M059J (cell line): ENCODE measurements around the gene ZNF641. TPM values are rescaled to one million over a fixed set of nuclear protein-coding genes. Genes with fewer than 3 reads are reported as not detected.
"Not testable (repeated sequence)": the region's sequence is repeated elsewhere in the genome, so short reads cannot be mapped to it uniquely, and the experiment has no call there.

ENCODE experiments used
- DNase-seq: peaks from one replicate; pipeline ENCODE4 v3.0.0-alpha.2; 2012; ENCODE audit warnings: low read depth
- total RNA-seq: library from RNA; depleted of rRNA; stranded (reverse); fragments of >200 nt; shearing (Covaris generic); gene quantifications from 2 replicates; pipeline ENCODE4 v1.2.3, GENCODE V29; 2014; rRNA removed

Gene ZNF641
- total RNA-seq, 1 experiment from 2014 or later: 7.8 TPM

DNA sequence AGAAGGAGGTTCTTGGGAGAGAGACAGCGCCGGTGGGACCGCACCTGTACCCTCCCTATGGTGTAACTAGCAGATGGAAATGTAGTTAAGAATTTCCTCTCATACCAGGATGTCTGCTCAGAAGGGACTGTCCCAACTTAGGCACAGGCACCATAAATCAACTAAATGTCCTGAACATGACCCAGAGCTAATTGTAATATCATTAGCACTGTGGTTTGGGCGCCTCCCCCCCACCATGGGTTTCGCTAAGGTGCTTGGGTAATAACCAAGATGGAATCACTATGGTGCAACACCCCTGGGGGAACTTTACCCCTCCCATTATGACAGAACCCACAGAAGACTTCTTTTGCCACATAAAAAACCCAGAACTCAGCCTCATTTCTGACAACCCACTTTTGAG is 15.9 kb downstream of the ZNF641 start:
- DNase-seq: no peak

DNA sequence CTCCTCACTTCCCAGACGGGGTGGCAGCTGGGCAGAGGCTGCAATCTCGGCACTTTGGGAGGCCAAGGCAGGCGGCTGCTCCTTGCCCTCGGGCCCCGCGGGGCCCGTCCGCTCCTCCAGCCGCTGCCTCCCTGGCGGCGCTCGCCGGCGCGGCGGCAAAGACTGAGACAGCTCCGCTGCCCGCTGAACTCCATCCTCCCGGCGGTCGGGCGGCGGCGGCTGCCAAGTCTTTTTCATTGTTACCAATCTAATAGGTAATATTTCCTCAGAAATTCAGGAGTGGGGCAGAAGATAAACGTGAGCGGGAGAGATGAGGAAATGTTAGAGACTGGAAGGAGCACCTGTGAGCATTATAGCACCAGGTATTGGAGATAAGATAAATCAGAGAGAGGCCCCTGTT is 17.0 kb downstream of the ZNF641 start:
- DNase-seq: not testable (repeated sequence)

DNA sequence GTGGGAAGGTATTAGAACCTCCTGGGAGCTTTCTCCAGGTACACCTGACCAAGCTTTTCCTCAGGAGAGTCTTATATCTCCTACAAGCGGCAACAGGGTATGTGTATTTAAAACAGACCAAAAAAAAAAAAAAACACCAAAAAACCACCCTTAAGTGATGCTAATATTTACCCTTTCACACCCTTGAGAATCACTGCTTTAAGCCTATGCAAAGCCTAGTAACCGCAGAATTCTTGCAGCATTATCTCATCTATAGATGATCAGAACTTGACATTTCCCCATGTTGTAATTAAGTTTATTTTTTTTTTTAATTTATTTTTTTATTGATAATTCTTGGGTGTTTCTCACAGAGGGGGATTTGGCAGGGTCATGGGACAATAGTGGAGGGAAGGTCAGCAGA is 19.3 kb downstream of the ZNF641 start:
- no peak for DNase-seq

DNA sequence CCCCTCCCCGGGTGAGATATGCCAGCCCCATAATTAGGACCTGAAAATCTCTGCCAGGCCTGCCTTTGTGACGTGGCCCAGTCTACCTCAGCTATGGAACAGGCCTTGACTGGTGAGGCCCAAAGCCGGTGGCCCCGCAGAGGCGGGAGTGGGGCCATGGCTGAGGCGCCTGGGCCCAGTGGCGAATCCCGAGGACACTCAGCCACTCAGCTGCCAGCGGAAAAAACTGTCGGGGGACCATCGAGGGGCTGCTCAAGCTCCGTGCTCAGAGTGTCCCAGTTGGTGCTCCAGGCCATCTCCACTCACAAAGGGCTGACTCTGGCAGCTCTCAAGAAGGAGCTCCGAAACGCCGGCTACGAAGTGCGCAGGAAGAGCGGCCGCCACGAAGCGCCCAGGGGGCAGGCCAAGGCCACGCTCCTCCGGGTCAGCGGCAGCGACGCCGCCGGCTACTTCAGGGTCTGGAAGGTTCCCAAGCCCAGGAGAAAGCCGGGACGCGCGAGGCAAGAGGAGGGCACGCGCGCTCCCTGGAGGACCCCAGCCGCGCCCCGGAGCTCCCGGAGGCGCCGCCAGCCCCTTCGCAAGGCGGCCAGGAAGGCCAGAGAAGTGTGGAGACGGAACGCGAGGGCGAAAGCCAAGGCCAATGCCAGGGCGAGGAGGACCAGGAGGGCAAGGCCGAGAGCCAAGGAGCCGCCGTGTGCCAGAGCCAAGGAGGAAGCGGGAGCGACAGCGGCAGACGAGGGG is 21.4 kb downstream of the ZNF641 start:
- no peak for DNase-seq

DNA sequence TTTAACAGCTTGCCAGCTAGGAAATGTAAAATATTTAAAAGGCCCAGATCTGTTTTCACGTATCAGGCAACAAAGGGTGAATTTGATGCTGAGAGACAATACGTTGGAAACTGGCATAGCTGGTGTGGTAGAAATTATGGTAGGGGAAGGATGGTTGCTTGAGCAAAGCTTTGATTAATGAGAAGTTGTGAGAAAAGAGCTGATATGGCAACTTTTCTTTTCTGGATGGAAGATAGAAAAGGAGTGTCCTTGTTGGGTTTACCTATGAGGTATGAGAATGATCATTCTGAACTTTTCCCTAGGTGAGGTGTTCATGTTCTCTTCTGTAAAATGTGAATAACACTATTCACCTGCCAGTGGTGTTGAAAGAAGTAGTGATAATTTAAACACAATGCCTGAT is 34.2 kb downstream of the ZNF641 start:
- no peak for DNase-seq

DNA sequence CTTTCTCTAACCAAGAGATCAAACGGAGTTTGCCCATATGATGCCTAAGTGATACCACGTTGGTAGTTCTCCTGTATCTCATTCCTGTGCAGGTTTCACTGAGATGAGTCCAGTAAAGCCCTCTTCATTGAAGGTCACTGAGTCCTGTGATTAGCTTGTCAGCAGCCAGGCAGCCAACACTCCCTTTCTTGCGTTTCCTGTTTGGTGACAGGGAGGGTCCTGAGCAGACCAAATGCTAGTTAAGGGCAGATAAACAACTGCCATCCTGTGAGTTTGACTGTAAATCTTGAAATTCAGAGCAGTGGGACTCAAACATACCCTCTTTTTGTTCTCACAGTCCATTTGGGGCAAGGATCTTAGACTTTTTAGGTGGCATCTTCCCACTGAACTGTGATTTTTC is 39.4 kb downstream of the ZNF641 start:
- no peak for DNase-seq

DNA sequence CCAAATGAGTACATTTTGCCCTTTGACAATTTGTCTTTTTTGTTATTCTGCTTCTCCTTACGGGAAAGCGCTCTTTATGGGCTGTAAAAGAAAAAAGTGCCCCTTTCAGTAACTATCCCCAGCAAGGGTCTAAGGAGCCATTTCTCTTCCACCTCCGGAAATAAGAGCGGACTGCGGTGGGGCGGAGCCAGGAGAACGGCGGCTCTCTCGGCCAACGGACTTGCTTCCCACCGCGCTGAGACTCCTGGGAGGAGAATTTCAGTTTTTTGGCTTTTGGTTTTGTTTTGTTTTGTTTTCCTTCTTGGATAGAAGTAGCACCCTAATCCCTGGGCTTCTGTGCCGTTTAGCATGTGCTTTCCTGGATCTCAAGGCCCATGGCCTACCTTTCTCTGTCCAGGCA is 43.5 kb downstream of the ZNF641 start:
- DNase-seq: no peak

DNA sequence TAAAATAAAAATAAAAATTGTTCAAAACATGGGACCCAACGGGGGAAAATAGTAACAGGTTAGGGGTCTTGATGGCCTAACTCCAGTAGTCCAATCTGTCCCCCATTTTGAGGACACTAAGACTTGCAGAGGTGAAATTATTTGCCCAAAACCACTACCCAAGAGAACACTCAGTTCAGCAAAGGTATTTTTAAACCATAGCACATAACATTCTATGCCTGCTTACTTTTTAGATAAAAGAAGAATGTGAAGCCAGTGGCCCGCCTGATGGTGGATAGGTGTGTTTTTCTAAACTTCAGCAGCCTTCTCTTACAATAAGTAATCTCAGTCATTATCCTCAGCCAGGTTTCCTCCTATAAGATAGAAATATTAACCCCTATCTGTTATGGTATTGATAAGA is 45.5 kb downstream of the ZNF641 start:
- no peak for DNase-seq

DNA sequence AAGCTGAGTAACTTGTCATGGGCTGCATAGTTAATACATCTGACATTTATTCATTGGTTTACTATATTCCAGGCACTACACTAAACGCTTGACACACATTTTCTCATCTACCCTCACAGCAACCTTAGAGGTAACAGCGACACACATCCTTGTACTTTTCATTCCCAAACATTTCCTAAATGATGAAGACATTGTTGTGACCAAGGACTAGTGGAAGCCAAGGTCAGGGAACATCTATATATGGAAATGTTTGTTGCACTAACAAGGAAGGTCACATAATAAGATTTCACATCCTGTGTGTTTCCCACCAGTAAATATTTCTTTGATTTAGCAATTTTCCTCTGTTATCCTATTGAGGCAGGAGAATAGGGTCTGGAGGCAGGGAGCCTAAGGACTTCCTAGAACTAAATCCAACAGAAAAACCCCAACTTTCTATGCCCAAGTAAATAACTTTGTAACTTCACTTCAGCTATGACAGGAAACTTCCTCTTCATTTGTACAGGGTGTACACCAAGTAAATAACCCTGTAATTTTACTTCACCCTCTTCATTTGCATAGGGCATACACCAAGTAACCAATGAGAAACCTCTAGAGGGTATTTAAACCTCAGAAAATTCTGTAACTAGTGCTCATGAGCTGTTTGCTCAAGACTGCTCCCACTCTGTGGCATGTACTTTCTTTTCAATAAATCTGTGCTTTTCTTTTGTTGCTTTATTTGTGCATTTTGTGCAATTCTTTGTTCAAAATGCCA is 48.4 kb downstream of the ZNF641 start:
- DNase-seq: no peak

DNA sequence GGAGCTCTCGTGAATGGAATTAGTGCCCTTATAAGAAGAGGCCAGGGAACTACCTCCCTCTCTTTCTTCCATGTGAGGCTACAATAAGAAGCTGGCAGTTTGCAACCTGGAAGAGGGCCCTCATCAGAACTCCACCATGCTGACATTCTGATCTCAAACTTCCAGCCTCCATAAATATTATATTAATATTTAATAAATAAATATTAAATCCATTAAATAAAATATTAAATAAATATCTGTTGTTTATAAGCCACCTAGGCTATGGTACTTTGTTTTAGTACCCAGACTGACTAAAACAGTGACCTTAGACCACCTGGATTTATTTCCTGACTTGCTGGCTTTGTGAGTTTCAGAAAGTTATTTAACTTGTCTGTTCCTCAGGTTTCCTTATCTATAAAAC is 49.9 kb downstream of the ZNF641 start:
- no peak for DNase-seq

DNA sequence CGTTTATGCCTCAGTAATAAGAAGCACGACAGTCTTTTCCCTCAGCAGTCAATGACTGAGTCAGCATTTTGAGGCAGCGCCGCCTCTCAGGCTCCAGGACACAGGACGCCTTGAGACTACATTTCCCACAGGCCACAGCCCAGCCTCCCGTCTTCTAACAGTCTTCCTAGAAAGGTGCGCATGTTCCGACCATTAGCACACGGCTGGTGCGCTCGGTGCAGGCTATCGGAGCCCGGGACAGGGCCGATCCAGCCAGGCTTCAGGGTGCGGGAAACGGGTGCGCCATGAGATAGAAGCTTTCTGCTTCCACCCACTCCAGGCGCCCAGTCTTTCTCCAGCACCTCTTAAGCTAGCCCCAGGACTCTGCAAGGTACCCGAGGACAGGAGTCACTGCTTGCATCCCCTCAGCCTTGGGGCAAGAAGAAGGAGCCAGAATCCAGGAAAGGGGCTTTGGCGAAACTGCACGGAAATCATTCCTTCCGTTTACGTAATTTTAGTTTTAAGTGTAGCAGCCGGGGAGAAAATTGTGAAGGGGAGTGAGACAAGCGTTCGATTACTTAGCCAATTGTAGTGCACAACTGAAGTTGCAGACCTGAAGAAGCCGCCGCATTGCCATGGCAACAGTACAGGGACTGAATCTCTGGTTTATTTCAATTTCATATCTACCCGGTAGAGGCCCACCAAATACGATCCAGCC is 54.0 kb downstream of the ZNF641 start:
- DNase-seq: peak; percentile 75

DNA sequence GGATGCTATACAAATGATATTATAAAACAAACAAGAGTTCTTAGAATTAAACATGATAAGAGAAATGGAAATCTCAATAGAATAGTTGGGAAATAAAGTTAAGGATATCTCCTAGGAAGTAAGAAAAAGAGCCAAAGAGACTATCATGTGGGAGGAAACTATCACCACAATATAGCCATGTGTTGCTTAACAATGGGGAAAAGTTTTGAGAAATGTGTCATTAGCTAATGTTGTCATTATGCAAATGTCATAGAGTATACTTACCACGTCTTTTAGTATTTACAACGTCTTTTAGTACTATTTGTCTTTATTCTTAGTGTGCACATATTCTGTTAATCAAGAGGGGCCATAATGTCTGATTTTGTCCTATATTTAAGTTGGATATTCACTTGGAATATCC is 58.7 kb downstream of the ZNF641 start:
- no peak for DNase-seq

DNA sequence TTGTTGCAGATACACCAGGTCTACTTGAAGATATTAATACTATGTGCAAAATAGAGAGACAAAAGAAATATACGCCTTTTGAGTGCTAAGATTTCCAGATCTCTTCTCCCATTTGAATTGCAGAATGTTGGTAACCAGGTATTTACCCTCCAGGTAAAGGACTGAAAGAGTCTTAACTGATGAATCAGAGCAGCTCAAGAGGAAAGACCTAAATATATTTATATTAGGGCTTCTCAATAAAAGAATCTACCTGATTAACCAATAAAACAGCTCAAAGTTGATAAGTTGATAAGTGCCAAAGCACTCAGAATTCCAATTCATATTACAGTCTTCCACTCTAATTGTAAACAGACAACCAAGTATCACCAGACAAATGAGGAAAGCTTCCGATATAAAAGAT is 59.2 kb downstream of the ZNF641 start:
- DNase-seq: no peak

DNA sequence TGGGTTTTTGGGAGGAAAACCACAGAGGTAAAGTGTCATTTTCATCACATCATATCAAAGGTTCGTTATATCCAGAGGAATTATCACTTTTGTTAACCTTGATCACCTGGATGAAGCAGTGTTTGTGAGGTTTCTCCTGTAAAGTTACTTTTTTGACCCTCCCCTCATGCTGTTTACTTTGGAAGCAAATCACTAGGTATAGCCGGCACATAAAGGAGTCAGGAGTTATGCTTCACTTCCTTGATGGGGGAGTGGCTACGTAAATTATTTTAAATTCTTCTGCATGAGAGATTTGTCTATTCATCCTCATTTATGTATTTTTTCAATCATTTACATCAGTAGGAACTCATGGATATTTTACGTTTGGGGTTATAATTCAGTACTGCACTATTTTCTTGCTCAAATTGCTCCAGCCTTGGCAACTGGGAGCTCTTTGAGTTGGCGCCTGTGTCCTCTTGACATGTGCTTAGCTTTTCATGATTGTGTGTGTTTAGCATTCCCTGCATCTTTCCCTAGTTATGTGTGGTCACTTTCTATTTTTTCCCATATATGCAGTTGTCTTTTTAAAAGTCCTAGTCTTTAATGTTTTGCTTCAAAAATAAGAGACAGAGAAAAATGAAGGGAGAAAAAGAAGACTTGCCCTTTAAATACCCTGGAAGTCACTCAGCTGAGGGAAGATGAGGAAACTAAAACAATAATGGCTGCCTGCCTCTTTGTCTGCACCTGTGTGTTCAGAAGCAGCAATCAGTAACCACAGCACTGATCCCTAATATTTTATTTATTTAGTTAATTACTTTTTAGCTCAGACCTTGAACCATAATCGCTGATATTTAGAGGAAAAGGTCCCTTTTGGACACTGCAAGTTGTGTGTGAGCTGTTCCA is 62.1 kb downstream of the ZNF641 start:
- no peak for DNase-seq

Other genes starting within 250 kb of the ZNF641 start
- gene SENP1, start 244.8 kb downstream of the ZNF641 start, total RNA-seq: 25.9 and 37.4 TPM in 2 replicates
- 23.0 and 38.8 TPM in 2 replicates for gene PFKM, start 231.6 kb downstream of the ZNF641 start, total RNA-seq
- gene ASB8, start 193.4 kb downstream of the ZNF641 start, total RNA-seq: 23.9 and 43.6 TPM in 2 replicates
- 0.12 TPM in 1 of 2 replicates, not detected in the other for gene CCDC184, start 167.3 kb downstream of the ZNF641 start, total RNA-seq
- not detected in 2 replicates for gene OR10AD1, start 147.6 kb downstream of the ZNF641 start, total RNA-seq
- not detected in 2 replicates for gene ANP32D, start 121.6 kb upstream of the ZNF641 start, total RNA-seq
- not detected in 2 replicates for gene C12orf54, start 131.6 kb upstream of the ZNF641 start, total RNA-seq
- not detected in 2 replicates for gene OR8S1, start 174.7 kb upstream of the ZNF641 start, total RNA-seq
- gene LALBA, start 219.1 kb upstream of the ZNF641 start, total RNA-seq: not detected in 2 replicates